ENCODE results near the gene AUH.

DNA sequence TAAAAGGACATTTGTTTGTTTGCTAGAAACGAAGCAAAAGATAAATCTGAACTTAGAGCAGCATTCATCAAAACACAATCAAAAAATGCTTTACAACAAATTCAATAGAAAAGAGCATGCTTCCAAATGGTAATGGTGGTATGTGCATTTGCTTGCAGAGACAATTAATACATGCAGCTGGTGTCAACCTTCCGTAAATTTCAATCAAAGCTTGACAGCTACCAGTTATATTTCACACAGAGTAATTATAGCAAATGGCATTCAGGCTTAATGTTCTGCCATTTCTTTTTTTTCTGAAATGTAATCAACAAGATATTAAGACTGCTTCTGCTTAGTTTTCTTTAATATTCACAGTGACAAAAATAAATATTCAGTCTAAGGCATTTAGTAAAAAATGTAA is 90.6 kb downstream of the AUH start:
- no peak for TF ChIP-seq POLR2A (IDR thresholded peaks at IDR 0.05)
- TF ChIP-seq, protein P1, sequence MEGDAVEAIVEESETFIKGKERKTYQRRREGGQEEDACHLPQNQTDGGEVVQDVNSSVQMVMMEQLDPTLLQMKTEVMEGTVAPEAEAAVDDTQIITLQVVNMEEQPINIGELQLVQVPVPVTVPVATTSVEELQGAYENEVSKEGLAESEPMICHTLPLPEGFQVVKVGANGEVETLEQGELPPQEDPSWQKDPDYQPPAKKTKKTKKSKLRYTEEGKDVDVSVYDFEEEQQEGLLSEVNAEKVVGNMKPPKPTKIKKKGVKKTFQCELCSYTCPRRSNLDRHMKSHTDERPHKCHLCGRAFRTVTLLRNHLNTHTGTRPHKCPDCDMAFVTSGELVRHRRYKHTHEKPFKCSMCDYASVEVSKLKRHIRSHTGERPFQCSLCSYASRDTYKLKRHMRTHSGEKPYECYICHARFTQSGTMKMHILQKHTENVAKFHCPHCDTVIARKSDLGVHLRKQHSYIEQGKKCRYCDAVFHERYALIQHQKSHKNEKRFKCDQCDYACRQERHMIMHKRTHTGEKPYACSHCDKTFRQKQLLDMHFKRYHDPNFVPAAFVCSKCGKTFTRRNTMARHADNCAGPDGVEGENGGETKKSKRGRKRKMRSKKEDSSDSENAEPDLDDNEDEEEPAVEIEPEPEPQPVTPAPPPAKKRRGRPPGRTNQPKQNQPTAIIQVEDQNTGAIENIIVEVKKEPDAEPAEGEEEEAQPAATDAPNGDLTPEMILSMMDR (IDR thresholded peaks at IDR 0.05): no peak
